Endothelial cell of umbilical vein (primary cell): ENCODE data around the gene PNKP. TPM values are rescaled to one million over a fixed set of nuclear protein-coding genes. Genes with fewer than 3 reads are reported as not detected.

Source experiments
- BruUV-seq: library from RNA; stranded (reverse); fragments of 400-500 nt; replicated peaks from 2 replicates; lab custom pipeline; 2021; lab: Mats Ljungman, UMichigan
- CTCF ChIA-PET: fragments of 300-600, 350-600 bp; sonication (Branson Sonifier 250); formaldehyde crosslinking; loops from one replicate; lab custom pipeline; 2021; ENCODE audit warnings: antibody characterized with exemption, inconsistent platforms; lab: Charles Lee
- POLR2A ChIA-PET: fragments of 300-600, 350-600 bp; sonication (Branson Sonifier 250); formaldehyde crosslinking; loops from one replicate; lab custom pipeline; 2021; ENCODE audit warnings: antibody characterized with exemption, inconsistent platforms; lab: Charles Lee
- DNase-seq: peaks from one replicate; pipeline ENCODE4 v3.0.0-alpha.2; 2011; ENCODE audit warnings: low read depth, low spot score
- FAIRE-seq: peaks from 2 replicates; lab custom pipeline; 2011; peaks lifted over from hg19 to GRCh38; lab: Jason Lieb, UNC
- H2AFZ ChIP-seq: 2 replicates; pipeline ENCODE4 v1.6.0; 2012; ENCODE audit warnings: low read depth, low read length, control low read depth, inconsistent platforms
- H3K27ac ChIP-seq: 2 replicates; pipeline ENCODE4 v1.5.1; 2011; ENCODE audit warnings: low read depth, mild to moderate bottlenecking, control low read depth, low read length, moderate library complexity; ENCODE audit not compliant: insufficient read depth
- H3K27me3 ChIP-seq, 2 experiments: 2 replicates each; pipeline versions ENCODE4 v1.6.0 to v1.6.1; 2011; ENCODE audit warnings: low read length in 2 of 2, mixed read lengths in 1 of 2; ENCODE audit not compliant: control insufficient read depth in 2 of 2, insufficient read depth in 2 of 2
- H3K36me3 ChIP-seq, 2 experiments: 2 replicates in 1 of 2; 3 replicates in 1 of 2; pipeline ENCODE4 v1.5.1; 2011; ENCODE audit warnings: low read length in 2 of 2, mild to moderate bottlenecking in 1 of 2, moderate library complexity in 1 of 2; ENCODE audit not compliant: control insufficient read depth in 2 of 2, insufficient read depth in 2 of 2; ENCODE audit errors: extremely low read depth in 1 of 2
- H3K4me1 ChIP-seq: 3 replicates; pipeline ENCODE4 v1.5.1; 2011; ENCODE audit warnings: mild to moderate bottlenecking, low read length; ENCODE audit not compliant: control insufficient read depth, insufficient read depth; ENCODE audit errors: extremely low read depth
- H3K4me2 ChIP-seq: 2 replicates; pipeline ENCODE4 v1.6.1; 2011; ENCODE audit warnings: low read length, control low read depth, mixed read lengths; ENCODE audit not compliant: insufficient read depth
- H3K4me3 ChIP-seq, 3 experiments: fragments of 200-600 bp in 1 of 3; sonication (generic), shearing (Covaris generic) in 1 of 3; replicated peaks in 1 of 3; 2 replicates each; pipeline ENCODE4 v1.5.1; 2011 to 2016; ENCODE audit warnings: control low read depth in 3 of 3, low read length in 3 of 3, mild to moderate bottlenecking in 2 of 3, inconsistent platforms in 1 of 3, low read depth in 1 of 3, moderate library complexity in 1 of 3; ENCODE audit not compliant: insufficient read depth in 1 of 3
- H3K79me2 ChIP-seq: 2 replicates; pipeline ENCODE4 v1.6.0; 2012; ENCODE audit warnings: low read length, inconsistent platforms; ENCODE audit not compliant: control insufficient read depth, insufficient read depth
- H3K9ac ChIP-seq: replicated peaks from 2 replicates; pipeline ENCODE3; 2011; ENCODE audit warnings: low read length, control low read depth; ENCODE audit not compliant: insufficient read depth; ENCODE audit errors: extremely low read depth
- H3K9me1 ChIP-seq: replicated peaks from 3 replicates; pipeline ENCODE4 v1.6.0; 2011; ENCODE audit warnings: mild to moderate bottlenecking, low read length; ENCODE audit not compliant: control insufficient read depth, insufficient read depth; ENCODE audit errors: extremely low read depth
- H3K9me3 ChIP-seq: replicated peaks from 2 replicates; pipeline ENCODE4 v1.5.1; 2012; ENCODE audit warnings: low read length, inconsistent platforms; ENCODE audit not compliant: control insufficient read depth, insufficient read depth
- H4K20me1 ChIP-seq: replicated peaks from 2 replicates; pipeline ENCODE3; 2011; ENCODE audit warnings: mild to moderate bottlenecking, low read length; ENCODE audit not compliant: control insufficient read depth, insufficient read depth; ENCODE audit errors: extremely low read depth
- CTCF ChIP-seq, 2 donors: IDR thresholded peaks; 1 replicate in 1 of 2; 2 replicates in 1 of 2; pipeline ENCODE4 v1.5.1; 2011; ENCODE audit warnings: low read length in 2 of 2, mild to moderate bottlenecking in 2 of 2, moderate library complexity in 2 of 2, control low read depth in 1 of 2, inconsistent platforms in 1 of 2, low read depth in 1 of 2; ENCODE audit not compliant: insufficient read depth in 1 of 2; ENCODE audit errors: extremely low read depth in 1 of 2
- EZH2 ChIP-seq: IDR thresholded peaks from 2 replicates; pipeline ENCODE4 v1.6.1; 2012; ENCODE audit warnings: borderline replicate concordance, low read depth, mild to moderate bottlenecking, moderate library complexity, low read length, inconsistent platforms; ENCODE audit not compliant: severe bottlenecking
- FOS ChIP-seq: IDR thresholded peaks from 2 replicates; pipeline ENCODE4 v1.6.1; 2011; ENCODE audit warnings: mild to moderate bottlenecking, low read length, moderate library complexity, borderline replicate concordance; ENCODE audit not compliant: insufficient read depth
- JUN ChIP-seq: IDR thresholded peaks from 2 replicates; pipeline ENCODE4 v1.6.1; 2011; ENCODE audit warnings: borderline replicate concordance, low read depth; ENCODE audit not compliant: insufficient read length, insufficient read depth
- MYC ChIP-seq: IDR thresholded peaks from one replicate; pipeline ENCODE4 v1.6.1; 2011; ENCODE audit warnings: mild to moderate bottlenecking, low read depth, low read length
- POLR2A ChIP-seq: IDR thresholded peaks from 2 replicates; pipeline ENCODE4 v1.6.1; 2012; ENCODE audit warnings: low read depth, mild to moderate bottlenecking, control low read depth, low read length
- POLR2AphosphoS5 ChIP-seq: IDR thresholded peaks from 2 replicates; pipeline ENCODE4 v1.6.1; 2012; ENCODE audit warnings: low read depth, mild to moderate bottlenecking, control low read depth, low read length, moderate library complexity; ENCODE audit not compliant: insufficient read depth
- dilution Hi-C: fragments of 300-500 bp; cut with MboI; formaldehyde crosslinking; loops from one replicate; pipeline ENCODE4 v1.15.0; 2019; ENCODE audit warnings: low sequenced_read_pairs; ENCODE audit not compliant: extremely low pct_ligation_motif_present
- intact Hi-C: fragments of 100-400 bp; cut with micrococcal nuclease; formaldehyde crosslinking; loops from one replicate; pipeline ENCODE4 v1.10.0; 2022
- polyA plus RNA-seq, 4 experiments: library from polyadenylated mRNA; depleted of rRNA in 3 of 4; stranded (reverse) in 3 of 4; unstranded in 1 of 4; fragments of >200 nt; gene quantifications; 2 replicates each; pipeline versions ENCODE4 v1.2.1 to v1.2.3, GENCODE V29; 2011 to 2012; ENCODE audit warnings: missing spikeins in 1 of 4
- total RNA-seq: library from RNA; stranded (reverse); gene quantifications from 2 replicates; pipeline ENCODE4 v1.2.3, GENCODE V29; 2021
- TF ChIP-seq, protein P1 (sequence below): IDR thresholded peaks from 2 replicates; pipeline ENCODE4 v1.6.1; 2011; ENCODE audit not compliant: insufficient read depth, insufficient read length

The PNKP gene
- total and polyA plus RNA-seq, 2 donors (not counting 3 experiments of a cell fraction or from before 2014, with no cell fraction given), result 39.4 to 112 TPM

GRCh38 chr19:49839713-49840112, 27.7 kb downstream of the PNKP start:
- no peak overlapping the region for H3K27ac ChIP-seq
- H3K4me2 ChIP-seq, result no peak overlapping the region
- CTCF ChIA-PET, result no interaction called here
- FAIRE-seq, result no peak
- dilution Hi-C loops, result no loop called here
- no peaks in the 10 kb centered on the region for H4K20me1 ChIP-seq
- H3K9me3 ChIP-seq, result no peaks in the 10 kb centered on the region
- peaks cover 2 to 32% of the 10 kb centered on the region in 2 experiments for H3K36me3 ChIP-seq
- H3K4me1 ChIP-seq, result no peaks in the 10 kb centered on the region
- DNase-seq, result no peak
- TF ChIP-seq, protein P1, sequence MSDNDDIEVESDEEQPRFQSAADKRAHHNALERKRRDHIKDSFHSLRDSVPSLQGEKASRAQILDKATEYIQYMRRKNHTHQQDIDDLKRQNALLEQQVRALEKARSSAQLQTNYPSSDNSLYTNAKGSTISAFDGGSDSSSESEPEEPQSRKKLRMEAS, result no peak
- no peak for TF ChIP-seq CTCF (IDR thresholded peaks at IDR 0.05; ENCODE audit: extremely low read depth in 1 of 2, insufficient read depth in 1 of 2, low read depth in 1 of 2, low read length in 2 of 2)
- TF ChIP-seq FOS, result no peak
- TF ChIP-seq POLR2AphosphoS5, result no peak
- no peak for TF ChIP-seq EZH2
- TF ChIP-seq MYC, result no peak
- TF ChIP-seq POLR2A, result no peak
- TF ChIP-seq JUN, result no peak
- intact Hi-C loops, result no loop called here
- H2AFZ ChIP-seq, result no peak overlapping the region
- no peaks in the 10 kb centered on the region for H3K79me2 ChIP-seq
- H3K4me3 ChIP-seq, result no peak overlapping the region
- POLR2A ChIA-PET, result no interaction called here
- H3K9ac ChIP-seq, result no peak overlapping the region
- H3K9me1 ChIP-seq, result no peaks in the 10 kb centered on the region
- no TSS peak for BruUV-seq
- no peaks in the 10 kb centered on the region for H3K27me3 ChIP-seq
